Measurements from ENCODE around the gene ZFAND3.
A peak's percentile ranks its signal among the peaks of the same experiment; 100 is the strongest.

ZFAND3 gene

DNA sequence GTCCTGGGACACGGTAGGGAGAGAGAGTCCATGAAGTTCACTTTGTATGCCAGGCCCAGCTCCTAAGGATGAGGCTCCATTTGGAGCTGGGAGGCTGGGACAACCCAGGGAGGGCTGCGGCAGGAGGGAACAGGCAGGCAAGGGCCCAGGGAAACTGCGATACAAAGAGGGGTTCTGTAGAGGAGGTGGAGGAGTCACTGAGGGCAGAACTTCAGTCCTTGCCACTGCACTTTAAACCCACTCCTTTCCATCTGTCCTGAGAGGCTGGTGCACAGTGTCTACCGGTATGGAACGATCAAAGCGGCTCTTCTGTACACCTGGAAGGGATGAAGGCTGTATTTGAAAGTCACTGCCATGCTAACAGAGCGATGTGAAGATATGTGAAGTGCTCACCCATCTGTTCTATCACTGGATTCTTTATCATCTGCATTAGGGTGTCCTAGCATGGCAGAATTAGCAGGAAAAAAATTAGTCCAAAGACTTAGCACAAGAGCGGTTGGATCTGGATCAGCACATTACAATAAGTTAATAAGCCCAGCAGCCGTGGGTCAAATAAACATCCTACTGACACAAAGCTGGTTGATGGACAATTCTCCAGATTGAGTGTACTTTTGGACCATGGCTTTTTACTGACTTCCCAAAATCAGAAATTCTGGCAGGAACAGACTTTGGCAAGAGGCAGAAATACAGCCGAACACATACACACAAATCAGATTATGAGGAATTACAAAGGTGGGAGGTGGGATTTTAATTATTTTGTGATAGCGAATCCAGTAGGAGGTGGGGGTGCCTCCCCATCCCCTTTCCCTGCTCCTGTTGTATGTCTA is 20.9 kb upstream of the ZFAND3 start:
- DNase-seq (ENCODE audit: low read depth, low spot score): no peak

DNA sequence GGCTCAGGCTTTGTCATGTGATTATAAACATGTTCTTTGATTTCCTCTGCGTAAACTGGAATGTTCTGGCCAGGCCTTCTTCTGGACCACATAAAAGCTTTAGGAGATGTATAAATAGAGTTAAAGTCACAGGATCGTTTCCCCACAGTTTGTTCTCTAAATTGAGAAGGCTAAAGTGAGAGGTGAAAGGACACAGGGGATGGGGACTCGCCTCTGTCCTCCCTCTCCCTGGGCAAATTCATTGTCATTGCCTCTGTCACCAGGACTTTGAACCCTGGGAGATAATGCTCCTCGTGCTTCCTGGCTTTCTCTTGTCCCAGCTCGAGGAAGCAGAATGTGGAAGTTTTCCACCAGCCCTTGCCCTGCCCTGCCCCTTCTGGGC is 20.3 kb upstream of the ZFAND3 start:
- no peak for DNase-seq (ENCODE audit: low read depth, low spot score)

DNA sequence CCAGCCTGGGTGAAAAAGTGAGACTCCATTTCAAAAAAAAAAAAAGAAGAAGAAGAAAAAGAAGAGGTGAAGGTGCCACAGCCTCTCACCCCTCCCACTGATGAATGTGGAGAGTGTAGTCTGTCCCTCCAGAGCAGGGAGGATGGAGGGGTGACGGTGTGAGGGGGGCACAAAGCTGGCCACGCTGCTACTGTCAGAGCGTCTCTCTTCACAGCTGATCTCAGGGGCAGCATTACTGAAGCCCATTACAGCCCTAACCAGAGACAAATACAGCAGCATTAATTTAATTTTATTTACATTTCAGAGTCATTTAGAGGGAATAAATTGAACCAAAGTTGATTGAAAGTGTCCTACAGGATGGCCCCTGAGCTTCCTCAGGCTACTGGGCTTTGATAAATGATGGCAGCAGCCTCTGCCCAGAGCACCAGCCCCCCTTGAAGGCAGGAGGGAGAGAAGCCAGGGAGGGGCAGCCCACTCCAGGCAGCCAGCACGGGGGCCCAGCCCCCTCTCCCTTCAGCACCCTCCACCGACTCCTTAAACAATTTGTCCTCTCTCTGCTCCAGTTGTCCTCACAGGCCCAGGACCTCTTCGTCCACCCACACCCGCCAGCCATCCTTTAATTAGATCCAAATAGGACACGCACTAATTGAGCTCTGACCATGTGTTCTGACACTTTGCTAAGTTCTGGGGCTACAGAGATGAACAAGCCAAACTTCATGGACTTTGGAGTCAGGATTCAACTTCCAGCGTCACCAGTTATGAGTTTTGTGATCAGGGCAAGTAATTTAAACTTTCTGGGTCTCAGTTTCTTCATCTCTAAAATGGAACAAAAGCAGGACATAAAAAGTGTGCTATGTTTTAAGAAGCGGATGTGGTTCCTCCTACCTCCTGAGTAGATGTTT is 18.6 kb upstream of the ZFAND3 start:
- DNase-seq (ENCODE audit: low read depth, low spot score): no peak

DNA sequence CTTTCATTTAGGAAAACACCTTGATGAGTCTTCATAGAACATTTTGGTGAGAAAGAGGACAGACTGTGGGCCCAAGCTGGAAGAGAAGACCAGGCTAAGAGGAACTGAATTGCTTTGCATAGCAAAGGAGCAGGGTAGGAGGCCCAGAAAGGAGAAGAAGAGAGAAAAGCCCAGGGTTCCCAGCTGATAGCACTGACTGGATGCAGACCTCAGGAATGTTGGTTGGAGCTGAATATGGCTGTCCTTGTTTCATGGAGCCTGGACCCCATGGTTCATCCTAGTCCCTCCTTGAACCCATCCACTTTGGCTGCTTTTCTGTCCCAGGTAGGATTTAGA is 18.0 kb upstream of the ZFAND3 start:
- no peak for DNase-seq (ENCODE audit: low read depth, low spot score)

DNA sequence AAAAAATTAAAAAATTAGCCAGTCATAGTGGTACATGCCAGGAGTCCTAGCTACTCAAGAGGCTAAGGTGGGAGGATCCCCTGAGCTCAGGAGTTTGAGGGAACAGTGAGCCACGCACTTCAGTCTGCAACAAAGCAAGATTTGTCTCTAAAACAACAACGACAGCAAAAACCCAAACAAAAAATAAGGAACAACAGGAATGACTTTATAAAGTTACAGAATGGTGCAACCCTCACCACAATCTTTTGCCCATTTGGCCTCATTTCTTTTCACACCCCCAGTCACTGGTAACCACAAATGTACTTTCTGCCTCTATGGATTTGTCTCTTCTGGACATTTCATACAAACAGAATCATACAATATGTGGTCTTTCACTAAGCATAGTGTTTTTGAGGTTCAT is 16.7 kb upstream of the ZFAND3 start:
- DNase-seq (ENCODE audit: low read depth, low spot score): no peak

DNA sequence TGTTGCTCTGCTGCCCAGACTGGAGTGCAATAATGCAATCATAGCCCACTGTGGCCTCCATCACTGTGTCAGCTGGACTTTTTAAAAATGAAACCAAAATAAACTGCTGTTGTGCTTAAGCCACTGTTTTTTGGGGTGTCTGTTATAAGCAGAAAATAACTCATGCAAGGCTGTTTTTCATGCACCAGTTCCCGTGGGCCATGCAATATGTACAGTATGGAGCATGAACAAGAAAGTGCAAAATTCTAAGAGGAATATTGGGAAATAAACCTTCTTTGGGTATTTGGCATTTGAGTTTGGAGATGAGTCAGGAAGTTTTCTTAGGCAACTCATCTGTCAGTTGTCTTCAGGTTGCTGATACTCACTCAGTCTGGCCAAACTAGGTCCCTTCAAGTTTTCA is 14.9 kb upstream of the ZFAND3 start:
- no peak for DNase-seq (ENCODE audit: low read depth, low spot score)

DNA sequence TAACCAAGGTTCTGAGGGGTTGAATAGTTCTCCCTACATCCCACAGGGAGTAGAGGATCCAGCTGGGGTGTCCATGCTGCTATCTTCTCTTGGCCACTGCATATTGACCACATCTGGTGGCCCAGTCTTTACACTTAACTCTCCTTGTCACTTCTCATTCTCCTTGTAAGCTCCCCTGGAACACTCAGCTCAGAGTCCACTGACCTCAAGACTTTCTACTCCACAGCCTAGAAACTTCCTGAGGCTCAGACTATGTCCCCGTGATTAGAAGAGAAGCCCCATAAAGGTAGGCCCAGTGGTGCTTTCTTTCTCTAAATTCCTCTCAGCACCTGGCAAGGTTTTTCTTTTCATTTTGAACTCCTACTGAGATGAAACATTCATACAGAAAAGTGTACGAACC is 13.3 kb upstream of the ZFAND3 start:
- DNase-seq (ENCODE audit: low read depth, low spot score): no peak

DNA sequence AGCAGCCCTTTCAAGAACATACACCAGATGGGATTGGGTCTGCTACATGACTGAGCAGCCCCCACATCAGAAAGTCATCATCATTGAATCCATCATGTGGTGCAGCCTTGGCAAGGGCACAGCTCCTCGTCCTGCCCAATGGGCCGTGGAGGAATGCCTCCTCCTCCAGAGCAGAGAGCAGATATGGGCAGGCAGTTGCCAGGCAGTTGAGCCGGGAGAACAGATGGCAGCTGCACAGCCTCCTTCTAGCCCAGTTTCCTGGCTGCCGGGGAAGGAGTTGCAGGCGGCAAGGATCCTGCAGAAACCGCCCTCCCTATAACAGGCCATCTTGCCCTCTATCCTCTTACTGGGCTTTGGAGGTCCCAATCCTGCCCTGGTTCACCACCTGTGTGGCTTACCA is 11.9 kb upstream of the ZFAND3 start:
- DNase-seq (ENCODE audit: low read depth, low spot score): no peak

DNA sequence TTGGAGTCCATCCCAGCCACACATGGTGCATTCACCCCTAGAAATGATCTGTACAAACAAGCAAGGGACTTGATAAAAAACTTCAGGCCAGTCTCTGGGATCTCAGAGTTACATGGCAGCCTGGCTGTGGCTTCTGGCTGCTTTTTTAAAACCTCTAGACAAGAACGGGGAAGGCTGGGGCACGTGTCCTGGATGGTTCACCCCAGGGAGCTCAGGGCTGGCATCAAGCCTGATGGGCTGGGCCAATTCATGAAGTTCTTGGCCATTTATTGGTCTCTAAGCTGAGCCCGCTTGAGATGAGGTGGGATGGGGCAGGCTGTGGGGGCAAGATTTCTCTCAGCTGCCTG is 10.4 kb upstream of the ZFAND3 start:
- no peak for DNase-seq (ENCODE audit: low read depth, low spot score)

DNA sequence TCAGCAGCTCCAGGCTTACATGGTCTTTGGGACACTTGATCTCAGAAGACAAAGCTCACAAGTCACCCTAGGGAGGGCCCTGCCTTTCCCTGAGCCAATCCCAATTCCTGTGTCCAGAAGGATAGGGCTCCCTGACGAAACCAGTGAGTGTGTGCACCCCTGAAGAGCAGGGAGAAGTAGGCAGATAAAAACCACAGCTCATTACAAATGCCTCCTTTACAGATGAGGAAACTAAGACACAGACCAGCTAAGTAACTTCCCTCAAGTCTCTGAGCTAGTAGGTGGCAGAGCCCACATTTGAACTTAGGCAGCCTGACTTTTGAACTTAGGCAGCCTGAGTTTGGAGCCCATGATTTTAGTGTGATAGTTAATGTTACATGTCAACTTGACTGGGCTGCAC is 6.7 kb upstream of the ZFAND3 start:
- no peak for DNase-seq (ENCODE audit: low read depth, low spot score)

DNA sequence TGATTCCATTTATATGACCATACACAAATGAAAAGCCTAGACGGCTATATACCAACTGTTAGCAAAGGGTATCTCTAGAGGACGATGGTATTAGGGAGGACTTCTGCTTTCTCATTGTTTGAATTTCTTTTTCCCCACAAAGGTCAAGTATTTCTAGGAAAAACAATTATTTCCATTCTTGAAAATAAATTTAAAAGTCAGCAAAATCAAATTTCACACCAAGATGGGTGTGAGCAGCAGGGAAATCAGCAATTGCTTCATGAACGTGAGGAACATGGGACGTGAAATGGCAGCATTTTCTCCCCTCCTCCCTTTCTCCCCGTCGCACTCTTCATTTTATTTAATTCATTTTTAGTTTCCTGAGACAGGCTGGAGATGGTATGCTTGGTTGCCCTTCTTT is 5.2 kb upstream of the ZFAND3 start:
- no peak for DNase-seq (ENCODE audit: low read depth, low spot score)

DNA sequence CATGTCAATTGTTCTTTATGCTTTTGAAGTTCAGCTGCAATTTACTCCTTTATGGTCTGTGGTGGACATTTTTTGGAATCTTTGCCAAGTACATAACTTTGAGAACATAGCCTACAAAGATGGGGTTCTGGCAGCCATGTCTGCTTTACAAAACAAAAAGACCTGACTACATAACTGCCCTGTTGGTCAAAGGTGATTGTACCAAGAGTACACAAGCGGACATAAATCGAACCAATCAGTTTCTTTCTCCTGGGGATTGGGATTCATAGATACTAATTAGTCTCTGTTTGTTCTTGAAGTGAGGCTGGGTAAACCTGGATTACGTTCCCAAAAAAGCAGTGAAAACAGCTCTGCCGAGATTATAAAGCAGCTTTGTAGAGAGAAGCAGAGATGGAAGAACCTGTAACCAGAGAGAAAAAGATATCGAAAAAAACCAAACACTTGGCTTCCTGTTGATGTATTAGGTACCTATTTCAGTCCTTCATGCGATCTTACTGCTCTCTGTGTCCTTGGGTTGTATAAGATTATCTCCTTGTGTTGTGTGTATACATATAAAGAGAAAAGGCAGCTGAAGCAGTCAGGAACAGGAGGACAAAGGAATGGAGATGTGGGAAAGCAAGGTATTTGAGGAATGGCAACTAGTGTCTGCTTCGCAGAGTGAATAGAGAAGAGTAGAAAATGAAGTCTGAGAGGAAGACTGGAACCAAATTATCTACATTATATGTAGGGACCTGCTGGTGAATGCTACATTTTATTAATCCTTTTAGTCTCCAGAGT is 2.7 kb upstream of the ZFAND3 start:
- no peak for DNase-seq (ENCODE audit: low read depth, low spot score)

DNA sequence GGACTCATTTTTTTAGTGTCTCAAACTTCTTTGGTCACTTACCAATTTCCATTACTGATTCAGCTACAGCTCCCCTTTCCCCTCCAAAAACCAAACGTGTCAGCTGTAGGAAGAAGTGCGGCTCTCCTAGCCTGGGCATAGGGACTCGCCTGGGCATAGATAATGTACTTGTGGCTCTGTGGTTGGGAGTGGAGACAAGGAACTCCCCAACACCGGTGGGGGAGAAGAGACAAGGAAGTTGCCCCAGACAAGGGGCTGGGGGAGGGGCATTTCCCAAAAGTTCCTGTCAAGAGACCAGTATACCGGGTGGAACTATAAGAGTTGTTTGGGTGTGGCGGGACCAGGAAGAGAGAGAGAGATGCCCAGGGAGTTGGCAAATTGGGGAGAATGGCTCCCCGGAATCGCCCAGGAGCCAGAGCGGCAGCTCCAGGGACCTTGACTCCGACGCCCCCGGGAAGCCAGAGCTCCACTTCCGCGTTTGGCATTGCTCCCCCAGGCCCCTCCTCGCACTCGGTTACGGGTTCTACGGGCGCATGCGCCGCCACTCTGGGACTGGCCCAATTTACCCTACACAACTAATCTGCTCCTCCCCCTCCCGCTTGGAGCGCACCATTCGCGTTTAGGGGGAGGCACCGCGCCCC is 871 bp upstream of the ZFAND3 start:
- peak; percentile 92 for DNase-seq (ENCODE audit: low read depth, low spot score)

DNA sequence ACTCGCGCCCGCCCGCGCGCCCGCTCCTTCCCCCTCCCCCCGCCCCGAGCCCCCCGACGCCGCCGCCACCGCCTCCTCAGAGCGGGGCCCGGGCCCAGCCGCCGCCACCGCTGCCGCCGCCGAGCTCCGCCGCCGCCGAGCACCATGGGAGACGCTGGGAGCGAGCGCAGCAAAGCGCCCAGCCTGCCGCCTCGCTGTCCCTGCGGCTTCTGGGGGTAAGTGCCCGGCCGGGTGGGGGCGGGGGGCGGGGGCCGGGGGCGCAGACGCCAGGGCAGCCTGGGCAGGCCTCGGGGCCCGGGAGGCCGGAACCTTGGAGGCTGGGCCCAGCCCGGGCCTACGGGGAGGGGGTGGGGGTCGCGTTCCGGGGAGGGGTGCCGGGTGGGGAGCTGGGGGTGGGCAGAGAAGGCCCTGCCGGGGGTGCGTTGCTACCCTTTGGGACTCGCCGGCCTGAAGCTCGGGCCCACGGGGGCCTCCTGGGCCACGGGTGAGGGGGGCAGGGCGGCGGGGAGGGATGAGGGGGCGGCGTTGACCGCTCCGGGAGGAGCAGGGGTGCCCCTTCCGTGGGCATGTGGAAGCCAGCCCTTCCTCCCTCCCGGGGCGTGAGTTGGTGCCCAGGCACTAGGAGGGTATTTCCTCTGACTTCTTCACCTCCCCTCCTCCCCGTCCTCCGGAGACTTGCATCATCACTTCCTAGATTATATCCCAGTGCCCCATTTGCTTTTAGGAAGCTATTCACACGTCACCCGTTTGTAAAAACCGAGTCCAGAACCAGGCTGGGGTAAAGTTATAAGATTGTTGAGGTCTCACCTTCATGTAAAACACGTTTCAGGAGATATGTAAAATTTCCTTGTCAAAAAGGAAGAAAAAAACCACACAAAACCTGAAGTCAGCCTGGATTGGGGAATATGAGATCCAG is 533 bp downstream of the ZFAND3 start:
- DNase-seq (ENCODE audit: low read depth, low spot score): no peak

DNA sequence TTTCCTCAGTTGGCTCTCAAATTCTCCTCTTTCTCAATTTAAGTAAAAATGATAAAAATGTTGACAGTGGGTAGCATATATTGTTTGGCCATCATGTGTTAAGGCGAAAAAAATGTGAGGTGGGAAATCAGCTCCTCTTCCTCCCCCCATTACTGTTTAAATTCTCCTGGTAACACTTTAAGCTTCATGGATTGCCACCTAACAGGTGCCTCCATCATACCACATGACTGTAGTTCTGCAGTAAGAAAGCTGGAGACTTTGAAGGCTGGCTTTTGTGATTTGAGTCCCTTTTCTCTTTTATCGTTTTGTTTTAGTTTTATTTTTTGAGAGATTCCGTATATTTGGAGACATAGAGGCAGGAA is 1.2 kb downstream of the ZFAND3 start:
- DNase-seq (ENCODE audit: low read depth, low spot score): no peak

DNA sequence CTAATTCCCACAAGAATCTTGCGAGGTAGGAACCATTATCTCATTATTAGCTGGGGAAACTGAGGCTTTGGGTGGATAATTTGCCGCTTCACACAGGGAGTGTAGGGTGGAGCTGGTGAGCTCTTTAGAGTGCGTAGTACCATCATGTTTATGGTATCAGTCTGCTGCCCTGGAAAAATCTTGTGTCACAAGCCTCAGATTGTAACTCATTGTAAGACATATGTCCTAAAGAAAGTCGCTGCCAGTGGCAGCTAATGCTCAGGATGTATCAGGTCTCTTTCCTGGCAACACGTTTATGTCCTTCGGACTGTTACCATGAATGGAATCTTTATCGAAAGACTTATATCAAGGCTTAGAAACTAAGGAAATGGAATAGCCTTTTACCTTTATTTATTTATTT is 1.9 kb downstream of the ZFAND3 start:
- no peak for DNase-seq (ENCODE audit: low read depth, low spot score)

DNA sequence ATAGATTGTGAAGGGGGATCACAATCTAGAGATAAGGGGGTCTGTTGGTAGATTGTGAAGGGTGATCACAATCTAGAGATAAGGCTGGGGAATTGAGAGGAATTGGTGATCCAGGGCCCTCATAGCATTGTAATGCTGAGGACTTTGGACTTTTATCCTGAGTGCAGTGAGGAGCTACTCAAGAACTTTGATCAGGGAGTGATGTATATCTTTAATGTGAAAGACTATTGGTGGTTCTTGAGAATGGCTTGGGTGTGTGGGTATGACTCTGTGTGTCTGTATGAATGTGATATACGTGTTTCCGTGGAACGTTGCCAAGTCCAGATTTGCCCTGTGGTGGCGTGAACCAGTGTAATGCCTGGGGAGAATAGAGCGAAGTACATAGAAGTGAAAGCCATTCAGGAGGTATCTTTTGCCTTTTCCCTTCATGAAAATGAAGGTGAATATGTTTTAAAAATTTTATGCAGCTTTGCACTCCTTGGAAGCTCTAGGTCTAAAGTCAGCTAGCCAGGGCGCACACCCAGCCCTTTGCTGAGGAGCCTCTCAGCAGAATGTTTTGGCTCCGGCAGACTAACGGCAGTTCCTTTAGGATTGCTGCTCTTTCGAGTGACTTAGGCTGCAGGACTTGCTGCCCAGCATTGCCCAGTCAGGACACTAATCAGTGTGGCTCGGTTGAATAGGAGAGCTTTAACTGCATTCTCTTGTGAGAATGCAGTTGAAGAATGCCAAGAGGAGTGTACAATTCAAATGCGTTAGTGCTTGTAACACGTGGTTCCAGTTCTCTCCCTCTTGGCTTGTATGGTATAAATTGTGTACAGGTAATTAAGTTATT is 3.5 kb downstream of the ZFAND3 start:
- no peak for DNase-seq (ENCODE audit: low read depth, low spot score)

DNA sequence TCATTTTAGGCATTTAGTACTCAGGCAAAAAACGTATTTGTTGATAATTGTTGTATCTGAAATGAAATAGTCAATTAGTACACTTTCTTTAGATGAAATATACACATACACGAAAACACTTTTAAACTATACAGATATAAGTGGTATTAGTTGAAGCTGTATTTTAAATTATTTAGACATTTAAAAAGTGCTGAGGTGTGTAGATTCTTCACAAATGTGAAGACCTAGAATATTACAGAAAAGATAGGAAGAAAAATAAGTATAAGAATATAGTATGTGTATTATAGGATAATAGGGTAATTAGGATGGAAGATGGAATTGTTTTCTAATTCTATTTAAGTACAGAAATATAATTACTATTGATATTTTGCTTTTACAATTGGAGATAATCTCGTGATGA is 4.6 kb downstream of the ZFAND3 start:
- no peak for DNase-seq (ENCODE audit: low read depth, low spot score)

DNA sequence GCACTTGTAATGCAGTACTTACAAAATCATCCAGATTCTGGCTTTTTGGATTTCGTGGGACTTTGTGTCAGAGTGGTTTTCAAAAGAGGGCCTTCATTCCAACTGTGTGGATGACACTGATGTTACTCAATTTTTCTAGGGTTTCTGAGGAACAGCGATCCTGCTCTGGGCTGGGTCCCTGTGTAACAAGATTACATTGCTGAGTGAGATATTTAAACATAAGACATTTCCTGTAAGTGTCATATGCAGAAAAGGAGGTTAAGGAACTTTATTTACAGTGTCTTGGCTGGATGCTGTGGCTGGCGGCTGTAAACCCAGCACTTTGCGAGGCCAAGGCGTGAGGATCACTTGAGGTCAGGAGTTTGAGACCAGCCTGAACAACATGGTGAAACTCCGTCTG is 6.7 kb downstream of the ZFAND3 start:
- DNase-seq (ENCODE audit: low read depth, low spot score): no peak

DNA sequence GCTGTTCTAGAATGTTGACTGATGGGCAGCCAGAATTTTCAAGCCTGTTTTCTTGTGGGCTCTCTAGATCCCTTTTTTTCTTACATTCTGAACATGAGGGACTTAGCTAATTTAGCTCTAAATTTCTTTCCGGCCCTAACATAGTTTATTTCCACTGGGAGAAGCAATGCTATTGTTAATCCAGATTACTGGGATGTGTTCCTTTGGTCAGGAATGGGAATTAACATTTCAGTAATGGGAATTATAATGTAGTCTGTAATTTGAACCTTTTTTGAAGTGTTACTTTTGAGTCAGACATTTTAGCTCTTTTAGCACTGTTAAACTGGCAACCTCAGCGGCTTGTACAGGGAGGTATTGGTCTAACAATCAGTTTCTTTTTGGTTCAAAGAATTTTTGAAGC is 7.5 kb downstream of the ZFAND3 start:
- DNase-seq (ENCODE audit: low read depth, low spot score): no peak
